Astrocyte (in vitro differentiated cells and primary cell): Measurements from ENCODE around the gene TRIM4. TPM values are rescaled to one million over a fixed set of nuclear protein-coding genes. Genes with fewer than 3 reads are reported as not detected.

Source experiments
- DNase-seq: peaks from one replicate; pipeline ENCODE4 v3.0.0-alpha.2; 2010; ENCODE audit warnings: low read depth
- FAIRE-seq: peaks from 2 replicates; lab custom pipeline; 2011; peaks lifted over from hg19 to GRCh38; lab: Jason Lieb, UNC
- H2AFZ ChIP-seq: 2 replicates; pipeline ENCODE4 v1.6.0; 2012; ENCODE audit warnings: low read depth, low read length, inconsistent platforms
- H3K27ac ChIP-seq: 2 replicates; pipeline ENCODE4 v1.5.1; 2011; ENCODE audit warnings: low read depth, low read length, inconsistent platforms
- H3K27me3 ChIP-seq: 2 replicates; pipeline ENCODE4 v1.6.0; 2011; ENCODE audit warnings: low read length, inconsistent platforms; ENCODE audit not compliant: insufficient read depth
- H3K36me3 ChIP-seq: 2 replicates; pipeline ENCODE4 v1.5.1; 2011; ENCODE audit warnings: low read length, inconsistent platforms; ENCODE audit not compliant: insufficient read depth
- H3K4me1 ChIP-seq: 2 replicates; pipeline ENCODE4 v1.5.1; 2011; ENCODE audit warnings: low read length, inconsistent platforms; ENCODE audit not compliant: insufficient read depth
- H3K4me2 ChIP-seq: 2 replicates; pipeline ENCODE4 v1.6.0; 2012; ENCODE audit warnings: low read length, inconsistent platforms
- H3K4me3 ChIP-seq: 2 replicates; pipeline ENCODE4 v1.5.1; 2011; ENCODE audit warnings: low read depth, mild to moderate bottlenecking, low read length, inconsistent platforms; ENCODE audit not compliant: insufficient read depth
- H3K79me2 ChIP-seq: 2 replicates; pipeline ENCODE4 v1.6.0; 2012; ENCODE audit warnings: mild to moderate bottlenecking, low read length, inconsistent platforms; ENCODE audit not compliant: insufficient read depth
- H3K9ac ChIP-seq: 2 replicates; pipeline ENCODE4 v1.6.0; 2012; ENCODE audit warnings: mild to moderate bottlenecking, low read length, inconsistent platforms
- H3K9me3 ChIP-seq: 2 replicates; pipeline ENCODE4 v1.5.1; 2012; ENCODE audit warnings: low read depth, mild to moderate bottlenecking, low read length, inconsistent platforms; ENCODE audit not compliant: insufficient read depth
- H4K20me1 ChIP-seq: 2 replicates; pipeline ENCODE4 v1.6.0; 2012; ENCODE audit warnings: low read length, inconsistent platforms; ENCODE audit not compliant: insufficient read depth
- H3K27ac Mint-ChIP-seq: one replicate; pipeline ENCODE4 v1.8.0; 2021; ENCODE audit warnings: mild to moderate bottlenecking, mixed read lengths; ENCODE audit not compliant: unreplicated experiment
- H3K27me3 Mint-ChIP-seq: one replicate; pipeline ENCODE4 v1.8.0; 2021; ENCODE audit warnings: low read depth, mixed read lengths; ENCODE audit not compliant: unreplicated experiment
- H3K36me3 Mint-ChIP-seq: one replicate; pipeline ENCODE4 v1.8.0; 2021; ENCODE audit warnings: low read depth, mixed read lengths; ENCODE audit not compliant: unreplicated experiment
- H3K4me1 Mint-ChIP-seq: one replicate; pipeline ENCODE4 v1.8.0; 2021; ENCODE audit warnings: low read depth, mixed read lengths; ENCODE audit not compliant: unreplicated experiment
- H3K4me3 Mint-ChIP-seq: one replicate; pipeline ENCODE4 v1.8.0; 2021; ENCODE audit warnings: mild to moderate bottlenecking, moderate library complexity, mixed read lengths; ENCODE audit not compliant: unreplicated experiment
- H3K9me3 Mint-ChIP-seq: one replicate; pipeline ENCODE4 v1.8.0; 2021; ENCODE audit warnings: mild to moderate bottlenecking, mixed read lengths; ENCODE audit not compliant: unreplicated experiment
- EZH2 ChIP-seq: IDR thresholded peaks from 2 replicates; pipeline ENCODE4 v1.6.1; 2012; ENCODE audit warnings: mild to moderate bottlenecking, low read length, inconsistent platforms; ENCODE audit not compliant: insufficient read depth
- total RNA-seq: library from RNA; stranded (reverse); gene quantifications from 2 replicates; pipeline ENCODE4 v1.2.1, GENCODE V29; 2021
- TF ChIP-seq, protein P1 (sequence below): IDR thresholded peaks from 2 replicates; pipeline ENCODE4 v1.5.1; 2011; ENCODE audit warnings: low read depth, mild to moderate bottlenecking, inconsistent platforms, low read length, moderate library complexity; ENCODE audit not compliant: insufficient read depth

Gene TRIM4
- total RNA-seq, 1 donor from 2014 or later, result 4.6 TPM

GRCh38 chr7:99855236-99855635, 64.1 kb downstream of the TRIM4 start:
- H3K27me3 ChIP-seq, result peaks cover 13% of the 10 kb centered on the region
- FAIRE-seq (no peak), DNase-seq (no peak)
- H3K4me1 ChIP-seq, result peaks cover 8% of the 10 kb centered on the region
- no peaks in the 10 kb centered on the region for H3K79me2 ChIP-seq
- no peak overlapping the region for H3K4me3 ChIP-seq
- no peak for TF ChIP-seq EZH2
- TF ChIP-seq, protein P1, sequence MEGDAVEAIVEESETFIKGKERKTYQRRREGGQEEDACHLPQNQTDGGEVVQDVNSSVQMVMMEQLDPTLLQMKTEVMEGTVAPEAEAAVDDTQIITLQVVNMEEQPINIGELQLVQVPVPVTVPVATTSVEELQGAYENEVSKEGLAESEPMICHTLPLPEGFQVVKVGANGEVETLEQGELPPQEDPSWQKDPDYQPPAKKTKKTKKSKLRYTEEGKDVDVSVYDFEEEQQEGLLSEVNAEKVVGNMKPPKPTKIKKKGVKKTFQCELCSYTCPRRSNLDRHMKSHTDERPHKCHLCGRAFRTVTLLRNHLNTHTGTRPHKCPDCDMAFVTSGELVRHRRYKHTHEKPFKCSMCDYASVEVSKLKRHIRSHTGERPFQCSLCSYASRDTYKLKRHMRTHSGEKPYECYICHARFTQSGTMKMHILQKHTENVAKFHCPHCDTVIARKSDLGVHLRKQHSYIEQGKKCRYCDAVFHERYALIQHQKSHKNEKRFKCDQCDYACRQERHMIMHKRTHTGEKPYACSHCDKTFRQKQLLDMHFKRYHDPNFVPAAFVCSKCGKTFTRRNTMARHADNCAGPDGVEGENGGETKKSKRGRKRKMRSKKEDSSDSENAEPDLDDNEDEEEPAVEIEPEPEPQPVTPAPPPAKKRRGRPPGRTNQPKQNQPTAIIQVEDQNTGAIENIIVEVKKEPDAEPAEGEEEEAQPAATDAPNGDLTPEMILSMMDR, result no peak
- no peaks in the 10 kb centered on the region for H3K36me3 ChIP-seq
- no peak overlapping the region for H3K27ac ChIP-seq
- Mint-ChIP-seq H3K4me3 (no peak overlapping the region), H3K9me3 (no peaks in the 10 kb centered on the region), H3K4me1 (peaks cover 7% of the 10 kb centered on the region), H3K27ac (no peak overlapping the region), H3K36me3 (no peaks in the 10 kb centered on the region), H3K27me3 (no peaks in the 10 kb centered on the region)
- H3K9ac ChIP-seq, result no peak overlapping the region
- no peak overlapping the region for H2AFZ ChIP-seq
- H4K20me1 ChIP-seq, result peaks cover 3% of the 10 kb centered on the region
- H3K9me3 ChIP-seq, result no peaks in the 10 kb centered on the region
- H3K4me2 ChIP-seq, result no peak overlapping the region

GRCh38 chr7:99848420-99849216, 70.7 kb downstream of the TRIM4 start:
- no peaks in the 10 kb centered on the region for H3K36me3 Mint-ChIP-seq
- no peak for FAIRE-seq

More at GRCh38 chr7:99848420-99849216, 70.7 kb downstream of the TRIM4 start:
- no peak overlapping the region for H3K9ac ChIP-seq
- no peak overlapping the region for H3K27ac ChIP-seq
- no peaks in the 10 kb centered on the region for H3K9me3 ChIP-seq
- no peak for TF ChIP-seq EZH2
- TF ChIP-seq, protein P1, result no peak
- H3K4me2 ChIP-seq, result no peak overlapping the region
- no peaks in the 10 kb centered on the region for H4K20me1 ChIP-seq
- Mint-ChIP-seq H3K4me1 (peaks cover 3% of the 10 kb centered on the region), H3K27me3 (no peaks in the 10 kb centered on the region), H3K9me3 (no peaks in the 10 kb centered on the region), H3K4me3 (no peak overlapping the region), H3K27ac (no peak overlapping the region)
- no peak overlapping the region for H2AFZ ChIP-seq
- H3K36me3 ChIP-seq, result no peaks in the 10 kb centered on the region
- no peaks in the 10 kb centered on the region for H3K4me1 ChIP-seq
- H3K4me3 ChIP-seq, result no peak overlapping the region
- peaks cover 5% of the 10 kb centered on the region for H3K27me3 ChIP-seq
- H3K79me2 ChIP-seq, result no peaks in the 10 kb centered on the region
- no peak for DNase-seq
